ENCODE measurements around the gene EFEMP1. TPM values are rescaled to one million over a fixed set of nuclear protein-coding genes. Genes with fewer than 3 reads are reported as not detected.

EFEMP1 gene
- polyA plus RNA-seq, 1 of the 3 experiments (the other 2 are of a cell fraction) = 1,015 TPM

DNA sequence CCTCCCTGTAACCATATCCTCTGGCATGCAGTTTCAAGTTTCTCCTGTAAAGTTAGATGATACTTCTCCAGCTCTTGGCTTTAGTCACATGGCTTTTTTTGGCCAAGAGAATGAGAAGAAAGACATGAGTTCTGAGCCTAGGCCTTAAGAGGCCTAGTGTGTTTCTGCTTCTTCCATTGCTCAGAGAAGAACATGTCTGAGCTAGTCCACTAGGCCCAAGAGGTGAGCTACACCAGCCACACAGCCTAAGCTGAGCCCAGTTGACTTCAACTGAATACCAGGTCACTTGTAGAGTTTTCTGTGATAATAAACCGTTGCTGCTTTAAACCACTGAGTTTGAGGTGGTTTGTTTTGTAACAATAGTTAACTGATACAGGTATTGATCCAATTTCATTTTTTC is 19.9 kb upstream of the EFEMP1 start:
- ChIA-PET POLR2A (no interaction called here), CTCF (interaction anchor here (0.6 kb wide), 2 partner anchors 66 to 527 kb away, joined by 3 read pairs; no protein-coding TSS in a partner anchor)
- H3K79me2 ChIP-seq (ENCODE audit: insufficient read depth) = no peaks in the 10 kb centered on the region
- H3K4me1 ChIP-seq (ENCODE audit: control insufficient read depth in 1 of 2, insufficient read depth in 2 of 2, low read depth in 1 of 2, low read length in 1 of 2) = no peaks in the 10 kb centered on the region
- H3K4me3 ChIP-seq (ENCODE audit: low read depth in 2 of 2, low read length in 1 of 2) = no peak overlapping the region
- H4K20me1 ChIP-seq (ENCODE audit: insufficient read depth) = no peaks in the 10 kb centered on the region
- H3F3A ChIP-seq (replicated peaks; ENCODE audit: insufficient read depth) = no peaks in the 10 kb centered on the region
- peaks cover 2% of the 10 kb centered on the region; the same call in 1 of the 2 replicates for H3K9me3 ChIP-seq
- no peak overlapping the region for H3K27ac ChIP-seq (ENCODE audit: low read depth in 2 of 2, low read length in 1 of 2)
- 30% methylated on average over 1 of the region's 1 CpG for WGBS (ENCODE audit: low lambda C conversion rate)
- TF ChIP-seq TAF1 (IDR thresholded peaks at IDR 0.05; ENCODE audit: borderline replicate concordance, low read depth, low read length) (no peak), RAD21 (IDR thresholded peaks at IDR 0.05; ENCODE audit: low read length) (no peak), FOXJ3 (CRISPR knock-in tag; IDR thresholded peaks at IDR 0.05) (no peak), REST (IDR thresholded peaks at IDR 0.05; ENCODE audit: low read depth, low read length) (no peak), TCF12 (IDR thresholded peaks at IDR 0.05) (no peak), ELF1 (IDR thresholded peaks at IDR 0.05) (no peak)
- DNase-seq = no peak
- no peak overlapping the region for H2AFZ ChIP-seq (ENCODE audit: low read depth)
- no peaks in the 10 kb centered on the region for H3K9me2 ChIP-seq
- peaks cover 0 to 3% of the 10 kb centered on the region in 2 experiments for H3K36me3 ChIP-seq (replicated peaks in 1 of 2; ENCODE audit: control insufficient read depth in 1 of 2, insufficient read depth in 2 of 2, low read length in 1 of 2)
- H3K9ac ChIP-seq = no peak overlapping the region
- H3K4me2 ChIP-seq = no peak overlapping the region
- no peaks in the 10 kb centered on the region for H3K27me3 ChIP-seq (ENCODE audit: insufficient read depth)

GRCh38 chr2:55936351-55936750 is 12.8 kb upstream of the EFEMP1 start:
- no peak overlapping the region for H3K4me2 ChIP-seq
- H3K27me3 ChIP-seq (ENCODE audit: insufficient read depth) = no peaks in the 10 kb centered on the region
- no peak overlapping the region for H3K27ac ChIP-seq (ENCODE audit: low read depth in 2 of 2, low read length in 1 of 2)
- H3K9ac ChIP-seq = no peak overlapping the region
- H2AFZ ChIP-seq (ENCODE audit: low read depth) = no peak overlapping the region
- H4K20me1 ChIP-seq (ENCODE audit: insufficient read depth) = no peaks in the 10 kb centered on the region
- TF ChIP-seq JUND (IDR thresholded peaks at IDR 0.05) = no peak; the same call in 1 of the 2 replicates
- TF ChIP-seq FOSL2 (IDR thresholded peaks at IDR 0.05; ENCODE audit: borderline replicate concordance, low read depth) = no peak
- no peak for TF ChIP-seq EP300 (IDR thresholded peaks at IDR 0.05; ENCODE audit: borderline replicate concordance in 1 of 2, low read depth in 1 of 2, low read length in 1 of 2)
- no peak for TF ChIP-seq PBX3 (IDR thresholded peaks at IDR 0.05)
- TF ChIP-seq SIN3A (IDR thresholded peaks at IDR 0.05; ENCODE audit: borderline replicate concordance, low read depth, low read length) = no peak
- TF ChIP-seq SMC3 (IDR thresholded peaks at IDR 0.05; ENCODE audit: low read depth, low read length) = no peak
- TF ChIP-seq RAD21 (IDR thresholded peaks at IDR 0.05; ENCODE audit: low read length) = no peak
- TF ChIP-seq TEAD4 (IDR thresholded peaks at IDR 0.05; ENCODE audit: borderline replicate concordance, insufficient read depth) = no peak
- TF ChIP-seq RCOR1 (IDR thresholded peaks at IDR 0.05; ENCODE audit: low read length) = no peak
- TF ChIP-seq GATA2 (CRISPR knock-in tag; IDR thresholded peaks at IDR 0.05) = no peak
- TF ChIP-seq FOXJ3 (CRISPR knock-in tag; IDR thresholded peaks at IDR 0.05) = no peak
- no peak for TF ChIP-seq RXRA (IDR thresholded peaks at IDR 0.05; ENCODE audit: borderline replicate concordance, low read depth)
- TF ChIP-seq YY1 (IDR thresholded peaks at IDR 0.05; ENCODE audit: low read depth) = no peak
- TF ChIP-seq FOXM1 (IDR thresholded peaks at IDR 0.05; ENCODE audit: low read depth) = no peak
- no peak for TF ChIP-seq MEF2A (IDR thresholded peaks at IDR 0.05; ENCODE audit: borderline replicate concordance, low read depth)
- no peak for TF ChIP-seq RFX5 (IDR thresholded peaks at IDR 0.05; ENCODE audit: low read length)
- TF ChIP-seq CHD2 (IDR thresholded peaks at IDR 0.05; ENCODE audit: low read length, partially characterized antibody) = no peak
- TF ChIP-seq, protein P1, sequence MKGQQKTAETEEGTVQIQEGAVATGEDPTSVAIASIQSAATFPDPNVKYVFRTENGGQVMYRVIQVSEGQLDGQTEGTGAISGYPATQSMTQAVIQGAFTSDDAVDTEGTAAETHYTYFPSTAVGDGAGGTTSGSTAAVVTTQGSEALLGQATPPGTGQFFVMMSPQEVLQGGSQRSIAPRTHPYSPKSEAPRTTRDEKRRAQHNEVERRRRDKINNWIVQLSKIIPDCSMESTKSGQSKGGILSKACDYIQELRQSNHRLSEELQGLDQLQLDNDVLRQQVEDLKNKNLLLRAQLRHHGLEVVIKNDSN (IDR thresholded peaks at IDR 0.05; ENCODE audit: borderline replicate concordance, low read depth) = no peak
- TF ChIP-seq MXI1 (IDR thresholded peaks at IDR 0.05; ENCODE audit: low read depth, low read length) = no peak
- TF ChIP-seq POLR2AphosphoS5 (IDR thresholded peaks at IDR 0.05; ENCODE audit: low read depth, low read length) = no peak
- H3K4me3 ChIP-seq (ENCODE audit: low read depth in 2 of 2, low read length in 1 of 2) = no peak overlapping the region
- CTCF ChIA-PET = no interaction called here
- POLR2A ChIA-PET = no interaction called here
- no peak for DNase-seq
- H3K36me3 ChIP-seq (replicated peaks in 1 of 2; ENCODE audit: control insufficient read depth in 1 of 2, insufficient read depth in 2 of 2, low read length in 1 of 2) = no peaks in the 10 kb centered on the region
- WGBS (ENCODE audit: low lambda C conversion rate) = 22% methylated on average over 3 of the region's 3 CpGs
- H3K9me2 ChIP-seq = no peaks in the 10 kb centered on the region
- no peaks in the 10 kb centered on the region for H3K79me2 ChIP-seq (ENCODE audit: insufficient read depth)
- no peaks in the 10 kb centered on the region for H3K4me1 ChIP-seq (ENCODE audit: control insufficient read depth in 1 of 2, insufficient read depth in 2 of 2, low read depth in 1 of 2, low read length in 1 of 2)
- no peaks in the 10 kb centered on the region for H3K9me3 ChIP-seq
- no peaks in the 10 kb centered on the region for H3F3A ChIP-seq (replicated peaks; ENCODE audit: insufficient read depth)

Measured in SK-N-SH (cell line).